MM.1S (cell line): ENCODE results near the gene TMEM42.
"Not testable (repeated sequence)": the region's sequence is repeated elsewhere in the genome, so short reads cannot be mapped to it uniquely, and the experiment has no call there.

Experiments used
- DNase-seq: peaks from one replicate; pipeline ENCODE4 v3.0.0-alpha.2; 2015
- H2AFZ ChIP-seq: fragments of 300-600 bp; sonication (generic); 2 replicates; pipeline ENCODE4 v1.6.0; 2016; ENCODE audit warnings: antibody characterized with exemption, low read length
- H3F3A ChIP-seq: fragments of 300-600 bp; sonication (generic); 2 replicates; pipeline ENCODE4 v1.6.1; 2016; ENCODE audit warnings: mild to moderate bottlenecking, antibody characterized with exemption, low read length, moderate library complexity, mixed read lengths; ENCODE audit not compliant: insufficient read depth
- H3K27ac ChIP-seq: fragments of 300-600 bp; sonication (generic); 2 replicates; pipeline ENCODE4 v1.5.1; 2016; ENCODE audit warnings: mild to moderate bottlenecking, low read length
- H3K27me3 ChIP-seq: fragments of 300-600 bp; sonication (generic); replicated peaks from 2 replicates; pipeline ENCODE4 v1.6.0; 2016; ENCODE audit warnings: low read length; ENCODE audit not compliant: insufficient read depth
- H3K36me3 ChIP-seq: fragments of 300-600 bp; sonication (generic); replicated peaks from 2 replicates; pipeline ENCODE4 v1.6.1; 2016; ENCODE audit warnings: mild to moderate bottlenecking, low read length, mixed read lengths; ENCODE audit not compliant: insufficient read depth
- H3K4me1 ChIP-seq: fragments of 300-600 bp; sonication (generic); 2 replicates; pipeline ENCODE4 v1.6.1; 2016; ENCODE audit warnings: low read length, mixed read lengths
- H3K4me2 ChIP-seq: fragments of 300-600 bp; sonication (generic); 2 replicates; pipeline ENCODE4 v1.6.0; 2016; ENCODE audit warnings: low read depth, low read length
- H3K4me3 ChIP-seq: fragments of 300-600 bp; sonication (generic); 2 replicates; pipeline ENCODE4 v1.5.1; 2016; ENCODE audit warnings: low read length, mixed read lengths
- H3K79me2 ChIP-seq: fragments of 300-600 bp; sonication (generic); 2 replicates; pipeline ENCODE4 v1.6.1; 2016; ENCODE audit warnings: mixed run types, low read length, mixed read lengths
- H3K9ac ChIP-seq: fragments of 300-600 bp; sonication (generic); 2 replicates; pipeline ENCODE4 v1.6.1; 2016; ENCODE audit warnings: low read length, mixed read lengths
- H3K9me2 ChIP-seq: fragments of 300-600 bp; sonication (generic); replicated peaks from 2 replicates; pipeline ENCODE4 v1.6.1; 2016; ENCODE audit warnings: mild to moderate bottlenecking, low read length, mixed read lengths; ENCODE audit not compliant: insufficient read depth
- H3K9me3 ChIP-seq: fragments of 300-600 bp; sonication (generic); replicated peaks from 2 replicates; pipeline ENCODE4 v1.6.1; 2016; ENCODE audit warnings: mild to moderate bottlenecking, low read length, mixed read lengths; ENCODE audit not compliant: insufficient read depth
- H4K20me1 ChIP-seq: fragments of 300-600 bp; sonication (generic); 2 replicates; pipeline ENCODE4 v1.6.1; 2016; ENCODE audit warnings: mild to moderate bottlenecking, low read length, moderate library complexity, mixed read lengths; ENCODE audit not compliant: insufficient read depth
- EZH2 ChIP-seq: fragments of 300-600 bp; sonication (generic); optimal IDR thresholded peaks from 2 replicates; pipeline ENCODE3; 2017; ENCODE audit warnings: low read depth, mild to moderate bottlenecking, antibody characterized with exemption, low read length, mixed read lengths
- EZH2phosphoT487 ChIP-seq: fragments of 300-600 bp; sonication (generic); IDR thresholded peaks from 2 replicates; pipeline ENCODE4 v1.6.1; 2018; ENCODE audit warnings: antibody characterized with exemption, low read length
- TF ChIP-seq, protein P1 (sequence below): fragments of 300-600 bp; sonication (generic); IDR thresholded peaks from 2 replicates; pipeline ENCODE4 v1.5.1; 2016; ENCODE audit warnings: antibody characterized with exemption, low read length, mixed read lengths

Gene TMEM42

DNA sequence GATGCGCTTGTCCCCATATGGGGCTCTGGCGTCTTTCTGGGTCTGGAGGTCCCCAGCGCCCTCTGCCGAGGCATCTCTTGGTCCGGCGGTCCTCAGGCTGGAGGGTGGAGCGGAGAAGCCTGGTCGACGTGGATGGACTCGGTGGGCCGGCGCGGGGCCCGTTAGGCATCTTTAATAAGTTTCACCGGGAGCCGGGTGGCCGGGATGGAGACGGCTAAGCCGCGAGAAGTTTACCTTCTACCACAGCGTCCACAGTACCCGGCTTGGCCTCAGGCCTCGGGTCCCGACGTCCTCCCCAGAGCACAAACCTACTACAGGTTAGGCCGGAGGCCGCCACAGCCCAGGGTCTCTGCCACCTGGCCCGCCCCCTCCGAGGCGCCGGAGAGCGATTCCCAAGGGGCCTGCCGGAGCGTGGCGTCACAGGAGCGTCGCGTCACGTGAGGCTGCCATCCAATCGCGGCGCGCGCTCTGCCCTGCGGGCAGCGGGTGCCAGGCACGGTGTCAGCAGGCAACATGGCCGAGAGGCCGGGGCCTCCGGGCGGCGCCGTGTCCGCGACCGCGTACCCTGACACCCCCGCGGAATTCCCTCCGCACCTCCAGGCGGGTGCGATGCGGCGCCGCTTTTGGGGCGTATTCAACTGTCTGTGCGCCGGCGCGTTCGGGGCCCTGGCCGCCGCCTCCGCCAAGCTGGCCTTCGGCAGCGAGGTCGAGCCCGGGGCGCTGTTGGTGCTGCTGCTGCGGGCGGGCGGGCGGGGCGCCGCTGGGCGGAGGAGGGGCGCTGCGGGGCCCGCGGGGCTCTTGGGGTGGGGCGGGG lies at the start of gene TMEM42:
Gene TMEM42 (plus strand): TSS at position 501 of the 814 bp plus-strand sequence. CDS start 13 bp downstream, at position 514.
- Histone ChIP-seq H2AFZ (peak within 1 kb of the TSS; percentile 98), H3K4me3 (peak within 1 kb of the TSS; percentile 89), H3K27me3 (no peaks in the 10 kb centered on the region), H3K4me1 (peaks cover 24% of the 10 kb centered on the region), H3K79me2 (peaks cover 6% of the 10 kb centered on the region), H3K36me3 (no peaks in the 10 kb centered on the region), H3K4me2 (peak within 1 kb of the TSS; percentile 81), H3K9ac (peak within 1 kb of the TSS; percentile 77), H3K9me3 (no peaks in the 10 kb centered on the region), H3F3A (peaks cover 12% of the 10 kb centered on the region), H3K27ac (peak within 1 kb of the TSS; percentile 62; the same call in 1 of the 2 replicates), H4K20me1 (no peaks in the 10 kb centered on the region), H3K9me2 (no peaks in the 10 kb centered on the region)
- DNase-seq: peak; percentile 93
- TF ChIP-seq EZH2: no peak
- TF ChIP-seq, protein P1, sequence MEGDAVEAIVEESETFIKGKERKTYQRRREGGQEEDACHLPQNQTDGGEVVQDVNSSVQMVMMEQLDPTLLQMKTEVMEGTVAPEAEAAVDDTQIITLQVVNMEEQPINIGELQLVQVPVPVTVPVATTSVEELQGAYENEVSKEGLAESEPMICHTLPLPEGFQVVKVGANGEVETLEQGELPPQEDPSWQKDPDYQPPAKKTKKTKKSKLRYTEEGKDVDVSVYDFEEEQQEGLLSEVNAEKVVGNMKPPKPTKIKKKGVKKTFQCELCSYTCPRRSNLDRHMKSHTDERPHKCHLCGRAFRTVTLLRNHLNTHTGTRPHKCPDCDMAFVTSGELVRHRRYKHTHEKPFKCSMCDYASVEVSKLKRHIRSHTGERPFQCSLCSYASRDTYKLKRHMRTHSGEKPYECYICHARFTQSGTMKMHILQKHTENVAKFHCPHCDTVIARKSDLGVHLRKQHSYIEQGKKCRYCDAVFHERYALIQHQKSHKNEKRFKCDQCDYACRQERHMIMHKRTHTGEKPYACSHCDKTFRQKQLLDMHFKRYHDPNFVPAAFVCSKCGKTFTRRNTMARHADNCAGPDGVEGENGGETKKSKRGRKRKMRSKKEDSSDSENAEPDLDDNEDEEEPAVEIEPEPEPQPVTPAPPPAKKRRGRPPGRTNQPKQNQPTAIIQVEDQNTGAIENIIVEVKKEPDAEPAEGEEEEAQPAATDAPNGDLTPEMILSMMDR: peak; percentile 20; the same call in 1 of the 2 replicates

DNA sequence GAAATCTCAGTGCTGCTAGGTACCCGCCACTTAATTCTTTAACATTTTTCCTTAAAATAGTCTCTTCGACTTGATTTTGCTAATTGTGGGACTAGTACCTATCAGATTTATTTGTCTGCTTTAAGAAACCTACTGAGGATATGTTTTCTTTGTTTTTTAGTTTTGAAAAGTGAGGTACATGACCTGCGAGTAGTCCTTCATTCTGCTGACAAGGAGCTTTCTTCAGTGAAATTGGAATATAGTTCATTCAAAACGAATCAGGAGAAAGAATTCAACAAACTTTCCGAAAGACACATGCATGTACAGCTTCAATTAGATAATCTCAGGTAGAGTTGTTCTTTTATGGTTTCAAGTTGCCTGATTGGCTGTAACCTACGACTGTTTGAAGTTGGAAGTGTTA lies 47.0 kb upstream of the TMEM42 start:
- Histone ChIP-seq H3K9me3 (no peaks in the 10 kb centered on the region), H2AFZ (no peak overlapping the region), H3K4me3 (no peak overlapping the region), H3K9me2 (no peaks in the 10 kb centered on the region), H3K9ac (no peak overlapping the region), H3K27ac (no peak overlapping the region), H3K4me1 (no peaks in the 10 kb centered on the region), H3K79me2 (no peaks in the 10 kb centered on the region), H3K4me2 (no peak overlapping the region), H4K20me1 (no peaks in the 10 kb centered on the region), H3K27me3 (no peaks in the 10 kb centered on the region), H3K36me3 (0 out of 2 replicates have a peak, but pooled peaks cover 11% of the 10 kb centered on the region), H3F3A (no peaks in the 10 kb centered on the region)
- TF ChIP-seq, protein P1: no peak
- TF ChIP-seq EZH2phosphoT487: no peak
- TF ChIP-seq EZH2: no peak
- DNase-seq: no peak

DNA sequence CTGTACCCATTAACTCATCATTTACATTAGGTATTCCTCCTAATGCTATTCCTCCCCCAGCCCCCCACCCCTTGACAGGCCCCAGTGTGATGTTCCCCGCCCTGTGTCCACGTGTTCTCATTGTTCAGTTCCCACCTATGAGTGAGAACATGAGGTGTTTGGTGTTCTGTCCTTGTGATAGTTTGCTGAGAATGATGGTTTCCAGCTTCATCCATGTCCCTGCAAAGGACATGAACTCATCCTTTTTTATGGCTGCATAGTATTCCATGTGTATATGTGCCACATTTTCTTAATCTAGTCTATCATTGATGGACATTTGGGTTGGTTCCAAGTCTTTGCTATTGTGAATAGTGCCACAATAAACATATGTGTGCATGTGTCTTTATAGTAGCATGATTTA lies 45.4 kb upstream of the TMEM42 start:
- H3K9me3 ChIP-seq, H3K27ac ChIP-seq, H3K4me3 ChIP-seq, H3K79me2 ChIP-seq, H3K36me3 ChIP-seq, H3F3A ChIP-seq, H4K20me1 ChIP-seq, DNase-seq, H3K4me1 ChIP-seq, H3K4me2 ChIP-seq, H3K27me3 ChIP-seq, H2AFZ ChIP-seq, H3K9ac ChIP-seq, H3K9me2 ChIP-seq: not testable (repeated sequence)

DNA sequence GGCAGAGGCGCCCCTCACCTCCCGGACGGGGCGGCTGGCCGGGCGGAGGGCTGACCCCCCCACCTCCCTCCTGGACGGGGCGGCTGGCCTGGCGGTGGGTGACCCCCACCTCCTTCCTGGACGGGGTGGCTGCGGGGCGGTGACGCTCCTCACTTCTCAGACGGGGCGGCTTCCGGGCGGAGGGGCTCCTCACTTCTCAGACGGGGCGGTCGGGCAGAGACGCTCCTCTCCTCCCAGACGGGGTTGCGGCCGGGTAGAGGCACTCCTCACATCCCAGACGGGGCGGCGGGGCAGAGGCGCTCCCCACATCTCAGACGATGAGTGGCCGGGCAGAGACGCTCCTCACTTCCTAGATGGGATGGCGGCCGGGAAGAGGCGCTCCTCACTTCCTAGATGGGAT lies 40.5 kb upstream of the TMEM42 start:
- H4K20me1 ChIP-seq, H3K9me3 ChIP-seq, H2AFZ ChIP-seq, H3K9me2 ChIP-seq, H3K4me1 ChIP-seq, H3K79me2 ChIP-seq, H3K4me3 ChIP-seq, H3K9ac ChIP-seq, H3K36me3 ChIP-seq, DNase-seq, H3F3A ChIP-seq, H3K27me3 ChIP-seq, H3K4me2 ChIP-seq, H3K27ac ChIP-seq: not testable (repeated sequence)
